ENCODE results near the gene USE1.

USE1 gene

DNA sequence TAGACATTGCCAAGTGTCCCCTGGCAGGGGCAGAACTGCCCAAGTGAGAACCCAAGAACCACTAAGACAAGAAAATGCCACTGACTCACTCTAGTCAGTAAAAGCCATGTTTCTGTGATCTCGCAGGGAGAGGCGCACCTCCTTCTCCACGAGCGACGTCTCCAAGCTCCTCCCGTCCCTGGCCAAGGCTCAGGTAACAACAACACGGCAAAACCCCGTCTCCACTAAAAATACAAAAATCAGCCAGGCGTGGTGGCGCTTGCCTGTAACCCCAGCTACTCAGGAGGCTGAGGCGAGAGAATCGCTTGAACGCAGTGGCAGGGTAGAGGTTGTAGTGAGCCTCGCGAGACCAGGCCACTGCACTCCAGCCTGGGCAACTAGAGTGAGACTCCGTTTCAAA, 17.5 kb upstream of the USE1 start:
- Histone ChIP-seq H3K27me3 (ENCODE audit: low read length) (no peaks in the 10 kb centered on the region), H4K20me1 (ENCODE audit: low read depth, low read length) (no peaks in the 10 kb centered on the region), H3K36me3 (ENCODE audit: low read length) (no peaks in the 10 kb centered on the region), H3F3A (ENCODE audit: insufficient read depth) (no peaks in the 10 kb centered on the region), H3K9me3 (ENCODE audit: insufficient read depth, low read length) (no peaks in the 10 kb centered on the region), H3K4me3 (ENCODE audit: insufficient read depth, low read length, poor library complexity, severe bottlenecking) (no peak overlapping the region), H2AFZ (ENCODE audit: low read depth, low read length, severe bottlenecking) (no peak overlapping the region), H3K9me2 (replicated peaks; ENCODE audit: insufficient read depth, low read length) (no peaks in the 10 kb centered on the region), H3K9ac (ENCODE audit: low read length) (no peak overlapping the region), H3K4me2 (ENCODE audit: low read depth, low read length, poor library complexity, severe bottlenecking) (no peak overlapping the region), H3K79me2 (ENCODE audit: insufficient read depth, low read length) (no peaks in the 10 kb centered on the region), H3K27ac (ENCODE audit: low read depth, low read length) (no peak overlapping the region)
- TF ChIP-seq EZH2phosphoT487 (conservative IDR thresholded peaks at IDR 0.05; ENCODE audit: low read length) = no peak
- TF ChIP-seq, protein P1, sequence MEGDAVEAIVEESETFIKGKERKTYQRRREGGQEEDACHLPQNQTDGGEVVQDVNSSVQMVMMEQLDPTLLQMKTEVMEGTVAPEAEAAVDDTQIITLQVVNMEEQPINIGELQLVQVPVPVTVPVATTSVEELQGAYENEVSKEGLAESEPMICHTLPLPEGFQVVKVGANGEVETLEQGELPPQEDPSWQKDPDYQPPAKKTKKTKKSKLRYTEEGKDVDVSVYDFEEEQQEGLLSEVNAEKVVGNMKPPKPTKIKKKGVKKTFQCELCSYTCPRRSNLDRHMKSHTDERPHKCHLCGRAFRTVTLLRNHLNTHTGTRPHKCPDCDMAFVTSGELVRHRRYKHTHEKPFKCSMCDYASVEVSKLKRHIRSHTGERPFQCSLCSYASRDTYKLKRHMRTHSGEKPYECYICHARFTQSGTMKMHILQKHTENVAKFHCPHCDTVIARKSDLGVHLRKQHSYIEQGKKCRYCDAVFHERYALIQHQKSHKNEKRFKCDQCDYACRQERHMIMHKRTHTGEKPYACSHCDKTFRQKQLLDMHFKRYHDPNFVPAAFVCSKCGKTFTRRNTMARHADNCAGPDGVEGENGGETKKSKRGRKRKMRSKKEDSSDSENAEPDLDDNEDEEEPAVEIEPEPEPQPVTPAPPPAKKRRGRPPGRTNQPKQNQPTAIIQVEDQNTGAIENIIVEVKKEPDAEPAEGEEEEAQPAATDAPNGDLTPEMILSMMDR (IDR thresholded peaks at IDR 0.05; ENCODE audit: insufficient read depth, low read length, poor library complexity, severe bottlenecking) = no peak

DNA sequence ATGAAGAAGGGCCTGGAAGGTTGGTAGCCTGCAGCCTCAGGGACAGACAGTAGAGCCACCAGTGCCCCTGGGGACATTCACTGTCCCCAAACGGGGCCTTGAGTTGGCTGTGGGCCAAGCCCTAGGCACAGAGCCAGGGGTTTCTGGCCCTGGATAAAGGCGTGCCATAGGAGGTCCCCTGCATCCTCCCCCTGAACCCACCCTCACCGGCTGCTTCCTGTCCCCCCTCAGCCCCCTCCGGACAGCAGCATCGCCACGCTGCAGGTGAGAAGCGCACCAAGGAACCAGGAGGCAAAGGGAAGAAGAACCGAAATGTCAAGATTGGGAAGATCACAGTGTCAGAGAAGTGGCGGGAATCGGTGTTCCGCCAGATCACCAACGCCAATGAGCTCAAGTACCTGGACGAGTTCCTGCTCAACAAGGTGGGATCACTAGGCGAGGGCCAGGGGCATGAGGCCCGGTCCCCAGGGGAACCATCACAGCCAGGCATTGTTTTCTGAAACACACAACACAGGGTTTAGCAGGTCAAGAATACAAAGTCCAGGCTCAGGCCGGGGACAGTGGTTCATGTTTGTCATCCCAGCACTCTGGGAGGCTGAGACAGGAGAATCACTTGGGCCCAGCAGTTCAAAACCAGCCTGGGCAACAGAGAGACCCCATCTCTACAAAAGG, 14.6 kb upstream of the USE1 start:
- no peaks in the 10 kb centered on the region for H3K9me2 ChIP-seq (replicated peaks; ENCODE audit: insufficient read depth, low read length)
- no peaks in the 10 kb centered on the region for H4K20me1 ChIP-seq (ENCODE audit: low read depth, low read length)
- H3K36me3 ChIP-seq (ENCODE audit: low read length) = no peaks in the 10 kb centered on the region
- no peaks in the 10 kb centered on the region for H3K9me3 ChIP-seq (ENCODE audit: insufficient read depth, low read length)
- H3K27me3 ChIP-seq (ENCODE audit: low read length) = no peaks in the 10 kb centered on the region
- no peak overlapping the region for H3K9ac ChIP-seq (ENCODE audit: low read length)
- H3F3A ChIP-seq (ENCODE audit: insufficient read depth) = no peaks in the 10 kb centered on the region
- no peak overlapping the region for H3K27ac ChIP-seq (ENCODE audit: low read depth, low read length)
- no peaks in the 10 kb centered on the region for H3K79me2 ChIP-seq (ENCODE audit: insufficient read depth, low read length)
- no peak overlapping the region for H2AFZ ChIP-seq (ENCODE audit: low read depth, low read length, severe bottlenecking)
- no peak overlapping the region for H3K4me2 ChIP-seq (ENCODE audit: low read depth, low read length, poor library complexity, severe bottlenecking)
- no peak overlapping the region for H3K4me3 ChIP-seq (ENCODE audit: insufficient read depth, low read length, poor library complexity, severe bottlenecking)
- TF ChIP-seq, protein P1 (IDR thresholded peaks at IDR 0.05; ENCODE audit: insufficient read depth, low read length, poor library complexity, severe bottlenecking) = no peak
- no peak for TF ChIP-seq EZH2phosphoT487 (conservative IDR thresholded peaks at IDR 0.05; ENCODE audit: low read length)

DNA sequence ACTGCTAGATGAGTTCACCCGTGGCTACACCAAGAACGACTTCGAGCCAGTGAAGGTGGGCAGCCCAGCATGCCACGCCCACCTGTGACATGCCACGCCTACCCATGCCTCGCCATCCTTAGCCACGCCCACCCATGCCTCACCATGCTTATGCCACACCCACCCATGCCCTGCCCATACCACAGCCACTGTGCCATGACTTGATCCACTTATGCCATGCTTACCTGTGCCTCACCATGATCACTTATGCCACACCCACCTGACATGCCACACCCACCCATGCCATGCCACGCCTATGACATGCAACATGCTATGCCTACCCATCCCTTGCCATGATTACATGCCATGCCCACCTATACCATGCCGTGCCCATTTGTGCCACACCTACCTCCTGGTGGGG, 12.9 kb upstream of the USE1 start:
- Histone ChIP-seq H3F3A (ENCODE audit: insufficient read depth) (no peaks in the 10 kb centered on the region), H3K4me3 (ENCODE audit: insufficient read depth, low read length, poor library complexity, severe bottlenecking) (no peak overlapping the region), H3K9ac (ENCODE audit: low read length) (no peak overlapping the region), H4K20me1 (ENCODE audit: low read depth, low read length) (no peaks in the 10 kb centered on the region), H2AFZ (ENCODE audit: low read depth, low read length, severe bottlenecking) (no peak overlapping the region), H3K27me3 (ENCODE audit: low read length) (no peaks in the 10 kb centered on the region), H3K27ac (ENCODE audit: low read depth, low read length) (no peak overlapping the region), H3K9me2 (replicated peaks; ENCODE audit: insufficient read depth, low read length) (no peaks in the 10 kb centered on the region), H3K79me2 (ENCODE audit: insufficient read depth, low read length) (no peaks in the 10 kb centered on the region), H3K4me2 (ENCODE audit: low read depth, low read length, poor library complexity, severe bottlenecking) (no peak overlapping the region), H3K9me3 (ENCODE audit: insufficient read depth, low read length) (no peaks in the 10 kb centered on the region), H3K36me3 (ENCODE audit: low read length) (no peaks in the 10 kb centered on the region)
- TF ChIP-seq EZH2phosphoT487 (conservative IDR thresholded peaks at IDR 0.05; ENCODE audit: low read length) = no peak
- TF ChIP-seq, protein P1 (IDR thresholded peaks at IDR 0.05; ENCODE audit: insufficient read depth, low read length, poor library complexity, severe bottlenecking) = no peak
